ENCODE data around the gene FOXD1.
"Not testable (repeated sequence)": the region's sequence is repeated elsewhere in the genome, so short reads cannot be mapped to it uniquely, and the experiment has no call there.

FOXD1 gene

GRCh38 chr5:73468638-73469037 is 20.1 kb upstream of the FOXD1 start:
- not testable (repeated sequence) for DNase-seq (ENCODE audit: extremely low spot score, insufficient read length, low read depth); FAIRE-seq

GRCh38 chr5:73464016-73464745 is 15.6 kb upstream of the FOXD1 start:
- no peak for DNase-seq (ENCODE audit: extremely low spot score, insufficient read length, low read depth)
- no peak for FAIRE-seq

GRCh38 chr5:73460133-73460532 is 11.6 kb upstream of the FOXD1 start:
- DNase-seq (ENCODE audit: extremely low spot score, insufficient read length, low read depth) = no peak
- no peak for FAIRE-seq

GRCh38 chr5:73459366-73459765 is 10.8 kb upstream of the FOXD1 start:
- no peak for DNase-seq (ENCODE audit: extremely low spot score, insufficient read length, low read depth)

GRCh38 chr5:73456462-73456861 is 7.9 kb upstream of the FOXD1 start:
- not testable (repeated sequence) for FAIRE-seq; DNase-seq (ENCODE audit: extremely low spot score, insufficient read length, low read depth)

More at GRCh38 chr5:73459366-73459765, 10.8 kb upstream of the FOXD1 start:
- FAIRE-seq = no peak

- peak; percentile 88 for FAIRE-seq
Measured at GRCh38 chr5:73454379-73455036, 5.9 kb upstream of the FOXD1 start.

GRCh38 chr5:73452215-73452614 is 3.6 kb upstream of the FOXD1 start:
- DNase-seq (ENCODE audit: extremely low spot score, insufficient read length, low read depth) = no peak
- FAIRE-seq = no peak

More at GRCh38 chr5:73454379-73455036, 5.9 kb upstream of the FOXD1 start:
- no peak for DNase-seq (ENCODE audit: extremely low spot score, insufficient read length, low read depth)

GRCh38 chr5:73451224-73452130 is 2.9 kb upstream of the FOXD1 start:
- FAIRE-seq = no peak
- no peak for DNase-seq (ENCODE audit: extremely low spot score, insufficient read length, low read depth)

- DNase-seq (ENCODE audit: extremely low spot score, insufficient read length, low read depth) (no peak), FAIRE-seq (no peak)
Measured at GRCh38 chr5:73450672-73451223, 2.2 kb upstream of the FOXD1 start.

- no peak for FAIRE-seq
- DNase-seq (ENCODE audit: extremely low spot score, insufficient read length, low read depth) = no peak
Measured at GRCh38 chr5:73450137-73450536, 1.6 kb upstream of the FOXD1 start.

GRCh38 chr5:73447530-73448462 is 781 bp downstream of the FOXD1 start:
- DNase-seq (ENCODE audit: extremely low spot score, insufficient read length, low read depth) = no peak
- FAIRE-seq = no peak

GRCh38 chr5:73446631-73447529 is 1.7 kb downstream of the FOXD1 start:
- FAIRE-seq = no peak
- no peak for DNase-seq (ENCODE audit: extremely low spot score, insufficient read length, low read depth)

GRCh38 chr5:73445665-73446630 is 2.6 kb downstream of the FOXD1 start:
- DNase-seq (ENCODE audit: extremely low spot score, insufficient read length, low read depth) (no peak), FAIRE-seq (no peak)

GRCh38 chr5:73444499-73445438 is 3.8 kb downstream of the FOXD1 start:
- no peak for FAIRE-seq

GRCh38 chr5:73443829-73444498 is 4.6 kb downstream of the FOXD1 start:
- FAIRE-seq = no peak
- no peak for DNase-seq (ENCODE audit: extremely low spot score, insufficient read length, low read depth)

More at GRCh38 chr5:73444499-73445438, 3.8 kb downstream of the FOXD1 start:
- no peak for DNase-seq (ENCODE audit: extremely low spot score, insufficient read length, low read depth)
